MM.1S (cell line): ENCODE data around the gene MDFI.

Source experiments
- CTCF ChIP-seq: fragments of 300-600 bp; sonication (generic); IDR thresholded peaks from 2 replicates; pipeline ENCODE4 v1.5.1; 2016; ENCODE audit warnings: antibody characterized with exemption, low read length, mixed read lengths
- EZH2phosphoT487 ChIP-seq: fragments of 300-600 bp; sonication (generic); IDR thresholded peaks from 2 replicates; pipeline ENCODE4 v1.6.1; 2018; ENCODE audit warnings: antibody characterized with exemption, low read length

- TF ChIP-seq CTCF: no peak
- no peak for TF ChIP-seq EZH2phosphoT487
Observed at GRCh38 chr6:41693281-41694240, 55.3 kb downstream of the MDFI start.
